Hematopoietic multipotent progenitor cell treated with erythropoietin and hydrocortisone succinate and interleukin-3 and kit ligand, for 4 days (in vitro differentiated cells): ENCODE measurements around the gene NOTCH1.
A peak's percentile ranks its signal among the peaks of the same experiment; 100 is the strongest.
"Not testable (repeated sequence)": the region's sequence is repeated elsewhere in the genome, so short reads cannot be mapped to it uniquely, and the experiment has no call there.

ENCODE experiments used
- DNase-seq: peaks from one replicate; pipeline ENCODE4 v3.0.0-alpha.2; 2015

Gene NOTCH1

DNA sequence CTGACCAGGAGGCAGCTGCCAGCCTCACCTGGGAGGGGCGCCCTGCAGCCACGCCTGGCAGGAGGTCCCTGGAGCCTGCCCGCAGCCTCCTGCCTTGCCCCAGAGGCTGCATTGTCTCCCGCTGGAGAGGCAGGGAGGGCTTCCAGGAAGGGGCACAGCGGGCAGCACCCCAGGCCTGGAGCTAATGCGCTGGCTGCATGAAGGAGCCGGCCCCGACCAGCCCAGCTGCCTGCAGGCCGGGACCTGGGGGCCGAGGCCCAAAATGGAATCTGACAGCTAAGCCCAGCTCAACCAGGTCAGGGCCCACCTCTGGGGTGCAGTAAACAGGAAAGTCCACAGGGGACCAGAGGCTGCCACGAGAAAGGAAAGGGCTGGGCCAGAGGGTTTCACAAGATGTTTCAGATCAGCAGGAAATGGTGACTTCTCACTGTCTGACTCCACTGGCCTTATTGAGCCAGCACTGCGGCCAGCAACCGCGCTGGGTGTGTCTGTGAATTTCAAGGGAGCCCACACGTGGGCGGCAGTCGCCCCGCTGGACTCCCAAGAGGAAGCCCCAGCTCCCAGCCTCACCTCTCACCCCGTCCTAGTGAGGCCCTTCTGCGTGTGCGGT is 18.6 kb upstream of the NOTCH1 start:
- DNase-seq, result peak; percentile 72

DNA sequence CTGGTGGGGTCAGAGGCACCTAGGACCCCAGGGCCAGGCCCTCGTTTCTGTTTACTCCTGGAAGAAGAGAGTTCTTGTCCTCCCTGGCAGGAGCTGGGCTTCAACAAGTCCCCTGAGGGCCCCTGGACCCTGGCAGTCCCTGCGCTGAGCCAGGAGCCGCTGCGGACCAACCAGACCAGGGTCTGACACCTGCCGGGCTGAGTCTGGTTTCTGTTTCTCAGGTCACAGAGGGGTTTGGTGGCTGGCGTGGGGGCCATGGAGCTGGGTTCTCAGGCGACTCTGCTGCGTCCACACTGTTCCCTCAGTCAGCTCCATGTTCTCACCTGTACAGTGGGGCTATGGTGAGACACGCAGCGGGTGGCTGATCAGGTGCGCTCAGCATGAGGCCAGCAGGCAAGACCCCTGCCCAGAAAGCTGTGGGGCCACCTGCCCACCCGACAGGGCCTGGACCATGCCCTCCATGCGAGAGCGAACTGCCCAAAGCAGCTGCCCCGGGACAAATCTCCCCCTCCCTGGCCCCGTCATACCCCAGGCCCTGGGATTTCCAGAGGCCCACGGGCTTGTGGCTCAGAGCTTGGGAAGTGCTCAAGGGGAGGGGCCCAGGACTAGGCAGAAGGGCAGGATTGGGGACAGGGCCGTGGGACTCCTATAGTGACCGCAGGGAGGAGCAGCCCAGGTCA is 17.9 kb upstream of the NOTCH1 start:
- DNase-seq, result no peak

DNA sequence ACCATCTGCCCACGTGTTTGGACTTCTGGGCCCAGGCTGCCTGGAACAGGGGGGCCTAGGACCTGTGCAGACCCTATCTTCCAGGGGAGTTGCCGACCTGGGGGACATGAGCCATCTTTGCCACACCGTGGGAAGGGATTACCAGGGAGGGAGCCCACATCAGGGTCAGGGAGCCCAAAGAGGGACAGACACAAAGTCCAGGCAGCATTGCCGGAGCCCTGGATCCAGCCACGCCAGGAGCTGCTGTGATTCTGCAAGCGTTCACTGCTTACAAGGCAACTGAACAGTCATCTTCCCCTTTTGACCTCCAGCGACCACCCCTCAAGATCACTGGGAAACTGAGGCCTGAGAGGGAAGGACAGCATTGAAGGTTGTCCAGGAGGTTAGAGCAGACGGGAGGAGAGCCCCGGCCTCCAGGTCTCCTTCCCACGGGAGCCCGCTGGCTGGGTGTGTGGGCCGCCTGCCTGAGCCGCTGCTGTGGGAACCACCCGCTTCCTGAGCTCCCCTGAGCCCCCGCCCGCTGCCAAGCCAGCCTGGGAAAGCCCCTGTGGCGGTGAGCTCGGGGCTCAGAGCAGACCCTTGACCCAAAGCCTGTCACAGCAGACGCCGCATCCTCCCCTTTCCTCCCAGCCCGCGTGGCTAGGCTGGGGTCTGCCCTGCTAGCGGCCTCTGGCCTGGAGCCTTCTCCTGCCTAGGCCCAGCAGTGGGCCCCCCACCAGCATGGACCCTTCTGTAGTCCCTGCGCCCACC is 17.1 kb upstream of the NOTCH1 start:
- DNase-seq, result no peak

DNA sequence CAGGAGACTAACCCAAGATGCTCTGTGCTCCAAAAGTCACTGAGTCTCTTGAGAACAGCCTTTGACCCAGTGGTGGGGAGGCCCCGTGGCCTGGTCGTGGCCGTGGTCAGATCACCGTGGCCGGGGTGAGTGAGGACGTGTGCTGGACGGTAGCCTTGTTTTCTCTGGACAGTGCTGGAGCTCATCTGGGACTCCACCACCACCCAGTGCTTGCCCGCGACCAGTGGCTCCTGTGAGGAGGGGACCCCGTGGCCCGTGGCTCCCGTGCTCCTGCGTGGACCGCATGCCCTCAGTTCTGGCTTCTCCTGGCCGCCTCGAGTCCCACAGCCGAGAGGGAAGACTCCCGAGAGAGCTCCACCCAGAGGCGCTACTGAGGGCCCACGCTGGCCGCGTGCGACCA is 15.9 kb upstream of the NOTCH1 start:
- no peak for DNase-seq

DNA sequence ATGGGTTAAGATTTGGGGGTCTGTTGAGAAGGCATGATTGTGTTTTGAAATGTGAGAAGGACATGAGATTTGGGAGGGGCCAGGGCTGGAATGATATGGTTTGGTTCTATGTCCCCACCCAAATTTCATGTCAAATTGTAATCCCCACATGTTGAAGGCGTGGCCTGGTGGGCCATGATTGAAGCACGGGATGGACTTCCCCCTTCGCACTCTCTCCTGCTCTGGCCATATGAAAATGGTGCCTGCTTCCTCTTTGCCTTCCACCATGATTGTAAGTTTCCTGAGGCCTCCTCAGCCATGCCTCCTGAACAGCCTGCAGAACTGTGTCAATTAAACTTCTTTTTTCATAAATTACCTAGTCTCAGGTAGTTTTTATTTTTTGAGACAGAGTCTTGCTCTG is 14.7 kb upstream of the NOTCH1 start:
- no peak for DNase-seq

DNA sequence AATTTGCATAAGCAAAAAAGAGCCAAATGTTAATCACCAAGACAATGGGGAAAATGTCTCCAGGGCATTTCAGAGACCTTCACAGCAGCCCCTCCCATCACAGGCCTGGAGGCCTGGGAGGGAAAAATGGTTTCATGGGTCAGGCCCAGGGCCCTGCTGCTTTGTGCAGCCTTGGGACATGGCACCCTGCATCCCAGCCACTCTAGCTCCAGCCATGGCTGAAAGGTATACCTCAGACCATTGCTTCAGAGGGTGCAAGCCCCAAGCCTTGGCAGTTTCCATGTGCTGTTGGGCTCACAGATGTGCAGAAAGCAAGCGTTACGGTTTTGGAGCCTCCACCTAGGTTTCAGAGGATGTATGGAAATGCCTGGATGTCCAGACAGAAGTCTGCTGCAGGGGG is 13.5 kb upstream of the NOTCH1 start:
- DNase-seq, result not testable (repeated sequence)

DNA sequence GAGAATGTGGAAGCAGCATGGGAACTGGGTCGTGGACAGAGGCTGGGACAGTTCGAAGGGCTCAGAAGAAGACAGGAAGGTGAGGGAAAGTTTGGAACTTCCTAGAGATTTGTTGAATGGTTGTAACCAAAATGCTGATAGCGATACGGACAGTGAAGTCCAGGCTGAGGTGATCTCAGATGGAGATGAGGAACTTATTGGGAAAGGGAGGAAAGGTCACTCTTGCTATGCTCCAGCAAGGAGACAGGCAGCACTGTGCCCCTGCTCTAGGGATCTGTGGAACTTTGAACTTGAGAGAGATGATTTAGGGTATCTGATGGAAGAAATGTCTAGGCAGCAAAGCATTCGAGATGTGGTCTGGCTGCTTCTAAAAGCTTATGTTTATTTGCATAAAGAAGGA is 13.0 kb upstream of the NOTCH1 start:
- DNase-seq, result not testable (repeated sequence)

DNA sequence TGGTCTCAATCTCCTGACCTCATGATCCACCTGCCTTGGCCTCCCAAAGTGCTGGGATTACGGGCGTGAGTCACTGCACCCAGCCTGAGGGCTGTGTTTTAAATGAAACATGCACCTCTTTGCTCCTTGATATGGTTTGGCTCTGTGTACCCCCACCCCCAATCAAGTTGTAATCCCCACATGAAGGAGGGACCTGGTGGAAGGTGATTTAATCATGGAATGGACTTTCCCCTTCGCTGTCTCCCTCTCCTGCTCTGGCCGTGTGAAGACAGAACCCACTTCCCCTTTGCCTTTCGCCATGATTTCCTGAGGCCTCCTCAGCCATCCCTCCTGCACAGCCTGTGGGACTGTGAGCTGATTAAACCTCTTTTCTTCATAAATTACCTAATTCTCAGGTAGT is 12.5 kb upstream of the NOTCH1 start:
- peak; percentile 64 for DNase-seq

DNA sequence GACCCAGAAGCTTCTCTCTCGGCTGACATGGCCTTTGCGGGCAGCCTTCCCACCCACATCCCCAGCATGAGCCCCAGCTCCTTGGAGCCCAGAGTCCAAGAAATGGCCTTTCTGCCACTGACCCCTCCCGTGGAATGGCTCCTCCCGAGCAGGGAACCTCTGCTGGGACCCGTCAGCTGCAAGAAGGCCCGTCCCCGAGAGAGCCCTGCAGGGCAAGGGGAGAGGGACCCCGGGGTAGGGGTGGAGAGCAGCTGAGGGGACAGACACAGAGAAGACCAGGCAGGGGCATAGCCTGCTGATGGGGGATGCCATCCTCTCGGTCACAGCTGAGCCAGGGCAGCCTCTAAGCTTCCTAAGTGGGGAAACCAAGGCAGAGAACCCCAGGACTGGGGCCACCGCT is 11.2 kb upstream of the NOTCH1 start:
- no peak for DNase-seq

DNA sequence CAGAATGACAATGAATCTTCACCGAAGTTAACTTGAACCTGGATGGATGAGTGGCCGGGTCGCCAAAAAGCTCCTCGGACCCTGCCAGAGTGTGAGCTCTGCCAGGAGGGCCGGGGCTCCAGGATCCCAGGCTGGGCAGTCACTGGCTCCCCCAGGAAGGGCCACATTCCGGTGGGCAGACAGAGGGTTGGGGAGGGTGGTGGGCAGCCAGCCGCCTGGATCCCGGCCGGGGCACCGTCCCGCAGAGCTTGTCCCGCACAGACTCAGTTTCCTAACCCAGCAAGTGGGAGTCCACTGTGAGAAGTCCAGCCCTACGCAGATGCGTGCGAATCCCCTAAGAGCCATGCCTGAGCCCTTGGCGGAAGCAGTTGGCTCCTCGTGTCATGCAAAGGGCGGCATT is 10.3 kb upstream of the NOTCH1 start:
- DNase-seq, result no peak

DNA sequence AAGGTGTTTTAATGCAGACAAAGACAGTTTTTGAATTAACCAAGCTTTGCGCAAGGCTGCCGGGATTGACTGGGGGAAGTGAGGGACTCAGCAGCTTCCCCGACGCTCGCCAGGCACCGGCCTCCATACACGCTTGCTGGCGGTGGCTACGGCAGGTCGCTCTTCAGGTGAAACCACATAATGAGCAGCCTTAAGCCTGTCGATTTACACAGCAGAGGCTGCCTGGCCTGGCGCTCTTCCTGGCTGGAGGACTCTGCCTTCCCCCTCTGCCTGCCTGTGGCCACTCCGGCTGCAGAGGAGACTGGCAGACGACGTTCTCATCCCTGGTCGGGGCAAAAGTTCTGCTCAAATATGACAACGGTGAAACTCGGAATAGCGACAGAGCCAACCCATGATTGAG is 9.0 kb upstream of the NOTCH1 start:
- DNase-seq, result no peak

DNA sequence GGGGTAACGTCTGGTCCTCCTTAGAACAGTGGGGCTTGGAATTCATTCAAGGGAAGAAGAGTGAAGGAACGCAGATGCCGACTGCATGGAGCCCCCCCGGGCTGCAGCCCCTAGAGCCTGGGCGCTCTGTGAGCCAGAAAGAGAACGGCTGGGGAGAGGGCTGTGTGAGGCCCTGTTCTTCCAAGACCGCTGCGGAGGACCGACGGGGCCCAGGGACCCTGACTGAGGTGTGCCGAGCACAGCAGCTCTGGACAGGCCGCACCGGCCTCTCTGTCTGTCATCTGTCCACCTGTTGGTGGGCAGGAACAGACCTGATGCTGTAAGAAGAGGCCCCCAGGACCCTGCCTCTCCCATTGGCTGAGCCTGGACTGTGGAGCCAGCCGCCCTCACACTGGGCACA is 7.7 kb upstream of the NOTCH1 start:
- DNase-seq, result no peak

DNA sequence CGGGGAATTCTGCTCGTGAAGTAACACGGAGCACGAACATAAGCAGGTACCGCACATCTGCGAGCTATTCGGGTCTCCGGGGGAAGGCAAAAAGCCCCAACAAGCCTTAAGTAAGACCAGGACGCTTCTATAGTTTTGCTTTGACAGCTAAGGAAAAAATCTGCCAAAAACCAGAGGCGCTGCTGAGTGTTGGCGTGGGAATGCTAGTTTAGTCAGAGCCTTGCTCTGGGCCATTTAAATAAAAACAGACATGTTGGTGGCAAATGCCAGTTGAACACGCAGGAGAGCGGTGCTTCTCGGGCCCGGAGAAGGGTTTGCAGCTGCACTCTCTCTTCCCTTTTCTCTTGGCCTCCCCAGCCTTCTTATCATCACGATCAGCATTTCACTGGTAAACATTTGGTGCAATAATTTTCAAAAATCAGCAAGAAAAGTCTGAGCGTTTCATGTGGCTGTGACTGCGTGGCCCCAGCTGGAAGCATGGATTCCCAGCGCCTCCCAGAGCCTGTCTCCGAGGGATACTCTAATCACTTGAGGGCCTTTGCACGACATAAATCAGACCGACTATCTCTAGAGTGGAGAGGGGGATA is 6.4 kb upstream of the NOTCH1 start:
- peak; percentile 88 for DNase-seq

DNA sequence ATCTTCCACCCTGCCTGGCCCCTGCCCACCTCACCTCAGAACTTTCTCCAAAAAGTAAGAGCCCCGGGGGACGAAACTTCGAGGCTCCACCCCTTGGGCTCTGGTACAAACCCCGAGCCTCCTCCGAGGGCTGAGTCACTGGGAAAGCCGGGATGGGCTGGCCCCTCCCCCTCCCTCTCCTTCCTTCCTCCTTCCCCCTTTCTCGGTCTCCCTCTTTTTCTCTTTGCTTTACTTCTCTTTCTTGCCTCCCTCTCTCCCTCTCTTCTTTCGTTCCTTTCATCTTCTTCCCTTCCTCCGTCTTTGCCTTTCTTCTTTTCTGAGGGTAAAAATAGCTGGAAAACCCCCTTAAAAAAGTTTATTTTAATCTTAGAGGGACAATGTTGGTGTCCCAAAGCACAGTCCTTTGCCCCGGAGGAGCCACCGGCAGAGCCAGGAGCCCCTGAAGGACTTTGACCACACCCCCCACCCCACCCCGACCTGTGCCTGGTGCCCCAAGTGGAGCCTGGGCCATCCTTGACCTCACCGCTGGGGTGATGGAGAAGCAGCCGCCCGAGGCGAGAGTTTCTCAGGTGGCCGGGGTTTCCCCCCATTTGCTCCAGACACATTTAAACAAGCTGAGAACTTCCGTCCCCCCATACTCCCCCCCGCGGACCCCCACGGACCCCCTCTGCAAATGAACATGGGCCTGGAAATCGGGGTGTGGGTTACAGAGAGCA is 5.7 kb upstream of the NOTCH1 start:
- DNase-seq, result no peak

DNA sequence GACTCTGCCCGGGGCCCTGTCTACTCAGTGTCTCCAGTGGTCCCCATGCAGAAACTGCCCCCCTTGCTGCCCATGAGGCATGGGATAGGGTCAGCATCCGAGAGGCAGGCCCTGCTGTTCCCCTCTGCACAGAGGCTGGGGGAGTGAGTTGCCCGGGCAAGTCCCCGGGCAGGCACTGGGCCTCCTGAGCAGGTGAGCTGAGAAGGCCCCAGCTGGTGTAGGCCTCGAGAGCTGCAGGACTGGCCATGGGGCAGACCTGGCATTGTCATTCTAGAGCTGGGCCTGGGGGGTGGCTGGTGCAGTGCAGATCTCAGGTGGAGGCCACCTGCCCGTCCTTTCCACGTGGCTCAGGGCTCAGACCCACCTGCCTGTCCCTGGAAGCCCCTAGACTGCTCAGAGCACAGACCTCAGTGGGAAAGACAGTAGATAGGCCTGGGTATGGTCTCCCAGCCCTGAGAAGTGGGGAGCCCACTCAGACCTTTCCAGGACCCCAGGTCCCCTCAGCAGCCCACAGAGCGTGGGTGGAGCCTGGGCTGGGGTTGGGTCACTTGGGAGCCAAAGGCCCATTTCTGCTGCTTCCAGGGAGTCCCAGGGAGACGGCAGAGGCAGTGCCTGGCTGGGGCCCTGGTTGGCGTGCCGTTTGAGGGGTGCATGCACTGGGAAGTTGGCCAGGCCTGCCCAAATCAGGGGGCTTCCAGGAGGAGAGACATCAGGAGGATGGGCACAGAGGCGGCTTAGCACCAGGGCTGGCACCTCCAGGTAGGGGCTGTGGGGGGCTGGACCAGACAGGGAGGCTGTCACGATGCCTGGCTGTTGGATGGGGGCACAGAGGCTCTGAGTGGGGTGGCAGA is 4.8 kb upstream of the NOTCH1 start:
- no peak for DNase-seq

DNA sequence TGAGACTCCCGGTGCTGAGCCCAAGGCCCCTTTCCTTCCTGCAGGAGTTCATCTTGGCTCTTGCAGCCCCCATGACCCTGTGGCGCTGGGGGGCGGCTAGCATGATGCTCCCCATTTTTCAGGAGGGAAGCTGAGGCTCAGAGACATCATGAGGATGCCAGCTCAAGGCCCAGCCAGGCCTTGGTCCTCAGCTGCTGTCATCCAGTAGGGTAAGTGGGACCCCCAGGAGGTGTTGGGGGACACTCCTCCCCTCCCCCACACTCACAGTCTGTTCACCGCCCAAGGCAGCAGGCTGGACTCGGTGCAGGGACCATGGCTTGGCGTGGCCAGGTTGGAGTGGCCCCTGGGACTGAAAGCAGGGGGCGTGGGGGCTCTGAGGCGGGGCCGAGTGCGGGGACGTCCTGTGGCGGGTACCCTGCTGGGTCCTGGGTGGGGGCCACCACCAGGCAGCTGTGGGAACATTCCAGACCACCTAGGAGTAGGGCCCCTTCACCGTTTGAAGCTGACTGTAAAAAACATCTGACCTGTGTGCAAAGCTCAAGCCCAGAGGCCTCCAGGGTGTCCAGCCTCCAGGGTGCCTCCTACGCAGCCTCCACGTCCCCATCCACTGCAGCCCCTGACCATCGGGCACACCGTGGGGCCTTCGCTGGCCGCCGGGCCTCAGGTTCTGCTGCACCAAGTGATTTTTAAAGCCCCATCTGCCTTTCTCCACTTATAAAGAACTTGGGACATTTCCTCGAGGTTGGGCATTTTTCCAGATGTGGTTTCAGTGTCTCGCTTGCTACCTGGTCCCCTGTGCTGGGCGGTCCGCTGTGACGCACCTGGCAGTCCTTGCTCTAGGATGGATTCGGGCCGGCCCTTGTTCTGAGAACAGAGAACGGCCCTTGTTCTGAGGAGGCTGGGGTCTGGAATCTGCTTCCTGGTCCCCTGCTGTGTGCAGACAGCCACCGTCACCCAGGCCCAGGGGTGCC is 3.4 kb upstream of the NOTCH1 start:
- no peak for DNase-seq

DNA sequence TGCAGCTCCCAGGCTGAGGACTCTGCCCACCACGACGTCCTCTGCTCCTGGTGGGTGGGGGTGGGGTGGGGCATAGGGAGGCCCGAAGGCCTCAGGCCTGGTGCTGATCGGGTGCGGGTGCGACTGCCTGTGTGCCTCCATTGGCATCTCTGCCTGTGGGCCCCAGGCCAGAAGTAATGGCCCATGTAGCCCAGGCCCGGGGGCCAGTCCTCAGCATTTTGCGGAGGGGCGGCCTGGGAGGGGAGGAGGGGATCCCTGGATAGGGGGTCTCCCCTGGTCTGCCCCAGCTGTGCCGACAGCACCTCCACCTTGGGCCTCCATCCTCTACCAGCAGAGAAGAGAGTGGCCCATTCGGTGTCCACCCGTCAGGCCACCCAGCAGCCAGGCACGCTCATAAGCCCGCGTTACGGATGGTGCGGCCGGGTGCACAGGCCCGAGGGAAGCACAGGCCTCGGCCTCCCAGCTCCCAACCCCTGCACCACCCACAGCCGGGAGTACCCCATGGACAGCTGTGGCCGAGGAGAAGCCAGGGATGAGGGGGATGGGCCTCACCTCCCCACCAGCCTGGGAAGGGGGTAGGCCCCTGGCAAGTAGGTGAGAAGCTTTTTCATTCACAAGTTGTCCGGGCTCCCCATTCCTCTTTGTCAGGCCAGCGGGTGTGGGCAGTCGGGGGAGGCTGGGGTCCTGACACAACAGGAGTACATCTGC is 1.8 kb upstream of the NOTCH1 start:
- DNase-seq, result no peak

DNA sequence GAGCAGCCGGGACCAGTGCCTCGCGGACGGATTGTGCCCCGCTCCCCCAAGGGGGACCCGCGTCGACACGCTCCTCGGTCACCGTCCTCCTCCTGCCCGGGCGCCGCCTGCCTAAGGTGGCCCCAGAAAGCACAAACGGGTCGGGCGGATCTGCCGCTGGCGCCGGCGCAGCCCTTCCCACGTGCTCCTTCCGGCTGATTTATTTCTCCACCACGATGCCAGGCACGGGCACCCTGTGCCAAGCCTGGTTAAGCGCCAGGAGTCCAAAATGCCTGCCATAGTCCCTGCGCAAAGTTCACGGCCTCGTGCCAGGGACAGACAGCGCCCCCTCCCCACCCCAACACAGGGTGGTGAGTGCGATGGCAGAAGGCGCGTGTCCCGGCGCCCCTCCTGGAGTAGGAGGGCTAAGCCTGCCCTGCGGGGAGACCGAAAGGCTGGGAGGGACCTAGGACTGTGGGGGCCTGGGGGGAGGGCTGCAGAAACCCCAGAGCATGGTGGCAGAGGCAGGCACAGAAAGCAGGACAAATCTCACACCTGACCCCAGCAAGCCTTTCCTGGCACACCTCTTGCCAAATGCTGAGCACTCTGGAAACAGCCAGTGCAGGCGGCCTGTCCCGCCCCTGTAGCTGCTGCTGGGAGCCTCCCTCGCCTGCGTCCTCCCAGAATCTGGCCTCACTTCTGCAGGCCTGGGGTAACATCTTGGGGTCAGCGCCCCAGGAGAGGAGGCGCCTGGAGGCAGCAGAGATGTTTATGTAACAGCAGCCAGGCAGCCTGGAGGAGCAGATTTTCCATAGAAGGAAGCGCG is 1.1 kb upstream of the NOTCH1 start:
- peak; percentile 72 for DNase-seq

DNA sequence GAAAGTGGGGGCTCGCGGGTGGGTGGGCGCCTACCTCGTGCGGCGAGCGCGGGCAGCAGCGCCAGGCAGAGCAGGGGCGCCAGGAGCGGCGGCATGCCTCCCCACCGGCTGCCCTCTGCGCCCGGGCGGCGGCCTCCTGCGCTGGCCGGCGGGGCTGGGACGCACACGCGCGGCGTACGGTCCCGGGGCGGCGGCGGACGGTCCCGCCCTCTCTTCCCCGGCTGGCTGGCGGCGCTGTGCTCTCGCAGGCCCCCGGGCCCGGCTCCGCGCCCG is 220 bp downstream of the NOTCH1 start:
- no peak for DNase-seq
